ENCODE measurements around the gene POLE. TPM values are rescaled to one million over a fixed set of nuclear protein-coding genes. Genes with fewer than 3 reads are reported as not detected.

Gene POLE
- total and polyA plus RNA-seq, 9 of the 15 experiments (the other 6 are each of a cell fraction or from before 2014, with no cell fraction given), result 2.4 to 154 (median 49.6) TPM

DNA sequence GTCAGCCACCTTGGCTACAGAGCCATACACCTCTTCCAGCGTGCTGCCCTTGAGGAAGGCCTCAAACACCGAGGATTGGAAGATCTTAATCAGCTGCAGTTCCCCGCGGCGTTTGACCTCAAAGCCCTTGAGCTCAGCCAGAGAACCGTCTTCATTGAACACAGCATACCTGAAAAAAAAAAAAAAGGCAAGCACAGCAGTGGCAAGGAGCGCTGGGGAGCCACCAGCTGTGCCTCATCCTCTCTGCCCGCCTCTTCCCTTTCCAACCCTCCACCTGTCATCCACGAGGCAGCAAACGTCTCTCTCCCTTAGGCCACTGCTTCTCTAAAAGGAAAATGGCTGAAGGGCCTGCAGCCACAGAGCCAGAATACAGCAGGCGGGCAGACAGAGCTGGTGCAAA is 26.1 kb downstream of the POLE start (continued):
- TF ChIP-seq NCOA1 (IDR thresholded peaks at IDR 0.05; ENCODE audit: low read depth), result no peak

DNA sequence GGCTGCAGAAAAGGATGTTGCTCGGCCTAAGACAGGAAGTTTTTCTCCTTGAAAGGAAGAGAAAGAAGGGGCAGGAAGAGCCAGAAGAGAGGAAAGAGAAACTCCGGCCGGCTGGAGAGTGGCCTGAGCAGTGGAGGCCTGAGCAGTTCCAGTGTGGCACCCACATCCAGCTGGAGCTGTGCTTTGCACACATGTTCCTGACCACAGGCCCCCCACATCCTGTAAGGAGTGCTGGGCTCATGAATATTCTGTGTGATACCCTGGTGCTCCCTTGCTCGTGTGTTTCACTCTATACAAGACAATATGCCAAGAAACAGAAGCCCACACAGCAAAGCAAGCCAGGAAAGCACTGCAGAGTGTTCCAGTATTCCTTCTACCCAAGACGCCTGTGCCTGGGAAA is 27.1 kb downstream of the POLE start:
- no peaks in the 10 kb centered on the region for H3K9me3 ChIP-seq (replicated peaks; ENCODE audit: control insufficient read depth, insufficient read depth, low read depth, low read length)
- 93% methylated on average over 5 of the region's 5 CpGs for WGBS (ENCODE audit: insufficient coverage, low coverage, missing lambda C conversion rate)
- in situ Hi-C loops (cut with MboI), result no loop called here
- H3K4me1 ChIP-seq (replicated peaks in 1 of 2; ENCODE audit: control insufficient read depth in 2 of 2, insufficient read depth in 2 of 2, low read length in 2 of 2), result no peaks in the 10 kb centered on the region
- no peaks in the 10 kb centered on the region for H3K27me3 ChIP-seq (ENCODE audit: control insufficient read depth in 2 of 2, insufficient read depth in 2 of 2, low read length in 2 of 2)
- TF ChIP-seq ZNF561 (CRISPR knock-in tag; conservative IDR thresholded peaks at IDR 0.05), result no peak
- TF ChIP-seq RNF2 (IDR thresholded peaks at IDR 0.05), result no peak
- TF ChIP-seq TEAD1 (CRISPR knock-in tag; IDR thresholded peaks at IDR 0.05), result no peak
- TF ChIP-seq, protein P1, sequence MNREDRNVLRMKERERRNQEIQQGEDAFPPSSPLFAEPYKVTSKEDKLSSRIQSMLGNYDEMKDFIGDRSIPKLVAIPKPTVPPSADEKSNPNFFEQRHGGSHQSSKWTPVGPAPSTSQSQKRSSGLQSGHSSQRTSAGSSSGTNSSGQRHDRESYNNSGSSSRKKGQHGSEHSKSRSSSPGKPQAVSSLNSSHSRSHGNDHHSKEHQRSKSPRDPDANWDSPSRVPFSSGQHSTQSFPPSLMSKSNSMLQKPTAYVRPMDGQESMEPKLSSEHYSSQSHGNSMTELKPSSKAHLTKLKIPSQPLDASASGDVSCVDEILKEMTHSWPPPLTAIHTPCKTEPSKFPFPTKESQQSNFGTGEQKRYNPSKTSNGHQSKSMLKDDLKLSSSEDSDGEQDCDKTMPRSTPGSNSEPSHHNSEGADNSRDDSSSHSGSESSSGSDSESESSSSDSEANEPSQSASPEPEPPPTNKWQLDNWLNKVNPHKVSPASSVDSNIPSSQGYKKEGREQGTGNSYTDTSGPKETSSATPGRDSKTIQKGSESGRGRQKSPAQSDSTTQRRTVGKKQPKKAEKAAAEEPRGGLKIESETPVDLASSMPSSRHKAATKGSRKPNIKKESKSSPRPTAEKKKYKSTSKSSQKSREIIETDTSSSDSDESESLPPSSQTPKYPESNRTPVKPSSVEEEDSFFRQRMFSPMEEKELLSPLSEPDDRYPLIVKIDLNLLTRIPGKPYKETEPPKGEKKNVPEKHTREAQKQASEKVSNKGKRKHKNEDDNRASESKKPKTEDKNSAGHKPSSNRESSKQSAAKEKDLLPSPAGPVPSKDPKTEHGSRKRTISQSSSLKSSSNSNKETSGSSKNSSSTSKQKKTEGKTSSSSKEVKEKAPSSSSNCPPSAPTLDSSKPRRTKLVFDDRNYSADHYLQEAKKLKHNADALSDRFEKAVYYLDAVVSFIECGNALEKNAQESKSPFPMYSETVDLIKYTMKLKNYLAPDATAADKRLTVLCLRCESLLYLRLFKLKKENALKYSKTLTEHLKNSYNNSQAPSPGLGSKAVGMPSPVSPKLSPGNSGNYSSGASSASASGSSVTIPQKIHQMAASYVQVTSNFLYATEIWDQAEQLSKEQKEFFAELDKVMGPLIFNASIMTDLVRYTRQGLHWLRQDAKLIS (CRISPR knock-in tag; IDR thresholded peaks at IDR 0.05), result no peak
- TF ChIP-seq NCOA4 (IDR thresholded peaks at IDR 0.05; ENCODE audit: partially characterized antibody), result no peak
- TF ChIP-seq, protein P2, sequence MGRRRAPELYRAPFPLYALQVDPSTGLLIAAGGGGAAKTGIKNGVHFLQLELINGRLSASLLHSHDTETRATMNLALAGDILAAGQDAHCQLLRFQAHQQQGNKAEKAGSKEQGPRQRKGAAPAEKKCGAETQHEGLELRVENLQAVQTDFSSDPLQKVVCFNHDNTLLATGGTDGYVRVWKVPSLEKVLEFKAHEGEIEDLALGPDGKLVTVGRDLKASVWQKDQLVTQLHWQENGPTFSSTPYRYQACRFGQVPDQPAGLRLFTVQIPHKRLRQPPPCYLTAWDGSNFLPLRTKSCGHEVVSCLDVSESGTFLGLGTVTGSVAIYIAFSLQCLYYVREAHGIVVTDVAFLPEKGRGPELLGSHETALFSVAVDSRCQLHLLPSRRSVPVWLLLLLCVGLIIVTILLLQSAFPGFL (CRISPR knock-in tag; IDR thresholded peaks at IDR 0.05), result no peak
- TF ChIP-seq, protein P3, sequence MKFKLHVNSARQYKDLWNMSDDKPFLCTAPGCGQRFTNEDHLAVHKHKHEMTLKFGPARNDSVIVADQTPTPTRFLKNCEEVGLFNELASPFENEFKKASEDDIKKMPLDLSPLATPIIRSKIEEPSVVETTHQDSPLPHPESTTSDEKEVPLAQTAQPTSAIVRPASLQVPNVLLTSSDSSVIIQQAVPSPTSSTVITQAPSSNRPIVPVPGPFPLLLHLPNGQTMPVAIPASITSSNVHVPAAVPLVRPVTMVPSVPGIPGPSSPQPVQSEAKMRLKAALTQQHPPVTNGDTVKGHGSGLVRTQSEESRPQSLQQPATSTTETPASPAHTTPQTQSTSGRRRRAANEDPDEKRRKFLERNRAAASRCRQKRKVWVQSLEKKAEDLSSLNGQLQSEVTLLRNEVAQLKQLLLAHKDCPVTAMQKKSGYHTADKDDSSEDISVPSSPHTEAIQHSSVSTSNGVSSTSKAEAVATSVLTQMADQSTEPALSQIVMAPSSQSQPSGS (CRISPR knock-in tag; IDR thresholded peaks at IDR 0.05), result no peak
- no peak for TF ChIP-seq HMGN3 (IDR thresholded peaks at IDR 0.05; ENCODE audit: borderline replicate concordance, extremely low read depth, insufficient read length, low read depth, low read length)
- TF ChIP-seq ZNF551 (CRISPR knock-in tag; IDR thresholded peaks at IDR 0.05), result no peak
- TF ChIP-seq, protein P4, sequence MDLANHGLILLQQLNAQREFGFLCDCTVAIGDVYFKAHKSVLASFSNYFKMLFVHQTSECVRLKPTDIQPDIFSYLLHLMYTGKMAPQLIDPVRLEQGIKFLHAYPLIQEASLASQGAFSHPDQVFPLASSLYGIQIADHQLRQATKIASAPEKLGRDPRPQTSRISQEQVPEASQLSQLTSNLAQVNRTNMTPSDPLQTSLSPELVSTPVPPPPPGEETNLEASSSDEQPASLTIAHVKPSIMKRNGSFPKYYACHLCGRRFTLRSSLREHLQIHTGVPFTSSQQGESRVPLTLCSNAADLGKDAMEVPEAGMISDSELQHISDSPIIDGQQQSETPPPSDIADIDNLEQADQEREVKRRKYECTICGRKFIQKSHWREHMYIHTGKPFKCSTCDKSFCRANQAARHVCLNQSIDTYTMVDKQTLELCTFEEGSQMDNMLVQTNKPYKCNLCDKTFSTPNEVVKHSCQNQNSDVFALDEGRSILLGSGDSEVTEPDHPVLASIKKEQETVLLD (IDR thresholded peaks at IDR 0.05), result no peak
- TF ChIP-seq, protein P5, sequence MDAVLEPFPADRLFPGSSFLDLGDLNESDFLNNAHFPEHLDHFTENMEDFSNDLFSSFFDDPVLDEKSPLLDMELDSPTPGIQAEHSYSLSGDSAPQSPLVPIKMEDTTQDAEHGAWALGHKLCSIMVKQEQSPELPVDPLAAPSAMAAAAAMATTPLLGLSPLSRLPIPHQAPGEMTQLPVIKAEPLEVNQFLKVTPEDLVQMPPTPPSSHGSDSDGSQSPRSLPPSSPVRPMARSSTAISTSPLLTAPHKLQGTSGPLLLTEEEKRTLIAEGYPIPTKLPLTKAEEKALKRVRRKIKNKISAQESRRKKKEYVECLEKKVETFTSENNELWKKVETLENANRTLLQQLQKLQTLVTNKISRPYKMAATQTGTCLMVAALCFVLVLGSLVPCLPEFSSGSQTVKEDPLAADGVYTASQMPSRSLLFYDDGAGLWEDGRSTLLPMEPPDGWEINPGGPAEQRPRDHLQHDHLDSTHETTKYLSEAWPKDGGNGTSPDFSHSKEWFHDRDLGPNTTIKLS (IDR thresholded peaks at IDR 0.05; ENCODE audit: borderline replicate concordance, low read depth), result no peak
- BruUV-seq (replicated peaks), result no TSS peak
- H4K20me1 ChIP-seq (replicated peaks; ENCODE audit: control insufficient read depth, insufficient read depth, low read length), result peaks cover 2% of the 10 kb centered on the region; the same call in 1 of the 2 replicates
- intact Hi-C loops (cut with micrococcal nuclease), result no loop called here
- no peaks in the 10 kb centered on the region for H3K9me1 ChIP-seq (ENCODE audit: control insufficient read depth, insufficient read depth, low read length)
- FAIRE-seq (no peak), ATAC-seq (no peak), DNase-seq (ENCODE audit: extremely low read depth in 1 of 4, low spot score in 3 of 4) (no peak)
- H3K36me3 ChIP-seq (ENCODE audit: control insufficient read depth, insufficient read depth, low read length), result peaks cover 99% of the 10 kb centered on the region
- H2AFZ ChIP-seq (ENCODE audit: low read depth, low read length), result no peak overlapping the region
- no peak overlapping the region for H3K4me3 ChIP-seq
- ChIA-PET CTCF (ENCODE audit: low intra/inter-chr PET ratio) (no interaction called here), POLR2A (interaction anchor here (0.9 kb wide), 1 partner anchor 8 kb away, joined by 3 read pairs; no protein-coding TSS in a partner anchor)
- H3K79me2 ChIP-seq (ENCODE audit: control insufficient read depth, insufficient read depth, low read length), result no peaks in the 10 kb centered on the region
- no peak overlapping the region for H3K4me2 ChIP-seq (ENCODE audit: insufficient read depth, low read length)
- peak overlapping the region in 1 of 2 experiments; percentile 61; a peak in 1 of 4 replicates for H3K9ac ChIP-seq (ENCODE audit: insufficient read depth in 1 of 2, low read depth in 2 of 2, low read length in 2 of 2)
- no peak overlapping the region for H3K27ac ChIP-seq (ENCODE audit: extremely low read depth, low read depth, low read length)
